Measurements from ENCODE around the gene INTS7. TPM values are rescaled to one million over a fixed set of nuclear protein-coding genes. Genes with fewer than 3 reads are reported as not detected.
"Not testable (repeated sequence)": the region's sequence is repeated elsewhere in the genome, so short reads cannot be mapped to it uniquely, and the experiment has no call there.

The INTS7 gene
- total RNA-seq, 1 experiment from 2014 or later = 15.3 TPM

DNA sequence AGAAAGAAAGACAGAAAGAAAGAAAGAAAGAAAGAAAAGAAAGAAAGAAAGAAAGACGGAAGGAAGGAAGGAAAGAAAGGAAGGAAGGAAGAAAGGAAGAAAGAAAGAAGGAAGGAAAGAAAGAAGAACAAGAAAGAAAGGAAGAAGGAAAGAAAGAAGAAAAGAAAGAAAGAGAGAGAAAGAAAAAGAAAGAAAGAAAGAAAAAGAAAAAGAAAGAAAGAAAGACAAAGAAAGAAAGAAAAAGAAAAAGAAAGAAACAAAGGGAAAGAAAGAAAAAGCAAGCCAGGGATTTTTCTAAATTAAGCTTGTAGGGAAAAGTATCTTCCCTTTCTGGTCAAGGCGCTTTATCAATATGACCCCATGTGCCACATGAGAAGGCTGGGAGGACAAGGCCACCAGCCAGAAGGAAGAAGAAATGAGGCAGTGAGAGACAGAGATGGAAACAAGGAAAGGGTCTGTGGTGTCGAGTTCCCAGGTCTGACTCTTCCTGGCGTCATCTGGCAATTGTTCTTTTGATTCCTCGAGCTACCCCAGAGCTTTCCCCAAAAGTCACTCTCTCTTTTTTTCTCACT is 116.4 kb downstream of the INTS7 start:
- in situ Hi-C loops (cut with HindIII; ENCODE audit: low sequenced_read_pairs) = no loop called here
- no peak for DNase-seq (ENCODE audit: low spot score)

DNA sequence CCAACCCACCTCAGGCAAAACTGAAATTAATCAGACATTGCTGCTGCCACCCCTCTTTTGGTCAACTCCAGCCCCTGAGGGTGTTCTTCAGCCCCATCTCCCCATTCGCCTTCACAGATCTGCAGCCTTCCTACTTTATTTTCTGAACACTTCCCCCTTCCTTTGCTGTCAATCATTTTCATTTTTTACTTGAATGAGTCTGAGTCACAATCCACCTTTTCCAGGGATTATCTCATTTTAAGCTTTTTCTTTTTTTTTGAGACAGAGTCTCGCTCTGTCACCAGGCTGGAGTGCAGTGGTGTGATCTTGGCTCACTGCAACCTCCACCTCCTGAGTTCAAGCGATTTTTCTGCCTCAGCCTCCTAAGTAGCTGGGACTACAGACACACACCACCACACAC is 118.9 kb downstream of the INTS7 start:
- in situ Hi-C loops (cut with HindIII; ENCODE audit: low sequenced_read_pairs); DNase-seq (ENCODE audit: low spot score): not testable (repeated sequence)

DNA sequence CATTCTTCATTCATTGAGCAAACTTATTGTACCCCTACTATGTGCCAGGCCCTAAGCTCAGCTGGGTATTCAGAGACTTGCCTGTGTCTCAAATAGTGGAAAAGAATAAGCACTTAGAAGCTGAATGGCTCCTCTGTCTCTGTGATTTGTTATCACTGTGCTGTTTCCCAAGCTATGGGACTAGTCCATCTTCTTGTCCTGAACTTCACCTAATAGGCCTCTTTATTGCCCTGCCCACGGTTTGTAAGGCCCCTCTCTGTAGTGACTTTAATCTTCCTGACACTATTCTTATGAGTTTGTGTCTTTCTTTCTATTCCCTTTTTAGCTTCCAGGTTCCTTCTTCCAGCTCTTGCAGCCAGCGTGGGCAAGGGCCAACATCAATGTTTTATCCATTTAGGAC is 119.4 kb downstream of the INTS7 start:
- no peak for DNase-seq (ENCODE audit: low spot score)

DNA sequence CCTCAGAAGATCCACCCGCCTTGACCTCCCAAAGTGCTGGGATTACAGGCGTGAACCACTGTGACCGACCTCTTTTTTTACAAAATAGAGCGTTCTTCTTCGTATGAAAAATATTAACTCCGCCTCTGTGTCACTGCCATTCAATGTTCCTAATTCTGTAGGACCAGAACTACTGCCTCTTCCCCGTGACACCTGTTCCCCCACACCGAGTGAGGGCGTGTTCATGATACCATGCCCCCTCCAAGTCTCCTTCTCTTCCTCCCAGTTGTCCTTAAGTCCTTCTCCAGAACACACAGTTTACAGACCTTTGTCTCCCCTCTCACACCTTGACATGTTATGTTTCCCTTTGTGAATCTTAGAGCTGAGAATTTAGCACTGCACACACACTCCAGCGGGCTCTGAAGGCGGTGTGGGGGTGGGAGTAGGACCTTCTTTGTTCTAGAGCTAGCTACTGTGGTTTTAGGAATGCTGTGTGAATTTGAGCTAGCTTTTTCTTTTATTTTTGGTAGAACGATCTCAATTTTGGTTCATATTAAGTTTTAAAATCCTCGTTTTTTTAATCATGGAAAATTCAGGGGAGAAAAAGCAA is 122.4 kb downstream of the INTS7 start:
- in situ Hi-C loops (cut with HindIII; ENCODE audit: low sequenced_read_pairs) = no loop called here
- no peak for DNase-seq (ENCODE audit: low spot score)

More for the DNA sequence above, 119.4 kb downstream of the INTS7 start:
- in situ Hi-C loops (cut with HindIII; ENCODE audit: low sequenced_read_pairs) = no loop called here

DNA sequence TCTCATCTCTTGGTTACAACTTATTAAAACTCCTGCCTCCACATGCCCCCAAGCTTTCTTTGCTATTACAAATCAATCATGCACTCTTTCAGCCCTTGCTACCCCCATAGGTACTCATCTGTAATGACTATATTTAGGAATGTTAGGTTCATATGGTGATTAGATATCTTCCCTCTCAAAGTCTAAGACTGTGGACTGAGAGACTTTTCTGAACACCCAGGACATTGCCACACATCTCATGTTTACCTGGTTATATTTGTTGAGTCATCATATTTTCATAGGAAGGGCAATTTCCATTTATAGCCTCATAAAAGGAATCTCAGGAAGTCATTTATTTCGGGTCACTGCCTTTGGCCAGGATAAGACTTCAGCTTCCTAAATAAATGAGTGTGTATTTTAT is 123.3 kb downstream of the INTS7 start:
- in situ Hi-C loops (cut with HindIII; ENCODE audit: low sequenced_read_pairs) = no loop called here
- no peak for DNase-seq (ENCODE audit: low spot score)

DNA sequence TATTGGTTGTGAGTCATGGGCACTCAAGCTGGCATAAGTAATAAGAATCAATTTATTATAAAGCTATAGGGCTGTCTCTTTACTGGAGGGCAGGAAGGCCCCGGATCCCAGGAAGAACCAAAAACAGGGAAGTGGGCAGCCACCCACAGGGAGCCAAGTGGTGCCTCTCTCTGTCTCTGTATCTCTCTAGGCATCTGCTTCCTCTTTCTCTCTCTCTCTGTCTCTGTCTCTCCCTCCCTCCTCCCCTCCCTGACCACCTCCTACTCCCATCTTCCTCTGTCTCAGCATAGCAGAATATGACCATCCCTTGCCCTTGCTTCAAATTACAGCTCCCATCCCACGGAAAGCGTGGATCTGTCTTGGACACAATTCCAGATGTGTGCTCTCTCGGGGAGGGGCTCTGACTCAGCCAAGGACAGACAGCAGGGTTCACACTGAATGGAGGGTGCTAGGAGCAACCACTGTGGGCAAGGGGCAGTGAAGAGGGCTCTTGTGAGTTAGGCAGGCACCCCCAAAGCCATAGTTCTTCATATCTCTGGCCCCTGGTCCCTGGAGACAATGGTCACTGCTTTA is 124.4 kb downstream of the INTS7 start:
- in situ Hi-C loops (cut with HindIII; ENCODE audit: low sequenced_read_pairs) = no loop called here
- DNase-seq (ENCODE audit: low spot score) = no peak

DNA sequence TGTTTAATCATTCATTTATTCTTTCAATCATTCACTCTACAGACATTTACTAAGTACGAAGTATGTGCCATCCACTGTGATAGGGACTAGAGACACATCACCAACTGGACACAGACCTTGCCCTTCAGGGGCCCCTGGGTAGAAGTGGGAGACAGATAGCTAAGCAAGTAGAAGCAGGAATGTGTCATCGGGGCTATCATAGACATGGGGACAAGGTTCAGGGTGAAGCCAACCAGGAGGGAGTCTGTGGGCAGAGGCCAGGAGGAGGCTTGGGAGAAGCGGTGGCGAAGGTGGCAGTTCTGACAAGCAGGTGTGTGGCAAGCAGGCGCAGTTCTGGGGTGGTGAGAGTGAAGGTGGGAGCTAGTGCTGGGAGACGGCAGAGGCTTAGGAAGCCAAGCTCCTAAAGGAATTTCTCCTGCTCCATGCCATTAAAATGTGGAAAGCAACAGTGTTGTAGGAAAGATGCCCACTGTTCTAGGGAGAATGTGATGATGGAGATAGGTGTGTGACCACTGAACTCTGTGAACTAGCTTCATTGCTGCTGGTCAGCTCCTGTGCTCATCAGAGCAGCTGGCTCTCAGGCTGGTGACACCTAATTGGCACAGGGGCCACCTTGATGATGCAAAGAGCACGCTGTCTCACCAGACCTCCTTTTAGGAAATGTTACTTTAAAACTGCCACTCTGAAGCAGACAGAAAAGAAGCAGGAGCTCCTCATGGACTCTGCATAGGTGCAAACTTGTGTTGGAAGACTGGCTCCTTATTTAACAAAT is 125.1 kb downstream of the INTS7 start:
- no peak for DNase-seq (ENCODE audit: low spot score)
- in situ Hi-C loops (cut with HindIII; ENCODE audit: low sequenced_read_pairs) = no loop called here

DNA sequence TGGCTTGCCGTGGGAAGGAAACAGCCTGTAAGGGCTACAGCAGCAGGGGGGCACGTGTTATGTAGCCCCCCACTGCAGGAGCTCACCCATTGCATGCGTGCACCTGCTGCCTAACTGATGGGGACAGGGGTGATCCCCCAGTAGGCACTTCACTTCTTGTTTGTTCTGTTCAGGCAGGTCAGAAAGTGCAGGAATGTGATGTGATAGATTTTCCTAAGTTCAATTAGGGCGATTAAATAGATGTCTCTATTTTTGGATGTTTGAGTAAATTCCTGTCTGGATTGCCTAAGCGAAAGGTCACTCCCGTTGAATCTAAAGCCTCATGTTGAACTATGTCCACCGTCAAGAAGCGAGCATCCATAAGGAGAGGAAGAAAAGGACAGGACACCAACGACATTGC is 126.0 kb downstream of the INTS7 start:
- in situ Hi-C loops (cut with HindIII; ENCODE audit: low sequenced_read_pairs) = no loop called here
- no peak for DNase-seq (ENCODE audit: low spot score)

DNA sequence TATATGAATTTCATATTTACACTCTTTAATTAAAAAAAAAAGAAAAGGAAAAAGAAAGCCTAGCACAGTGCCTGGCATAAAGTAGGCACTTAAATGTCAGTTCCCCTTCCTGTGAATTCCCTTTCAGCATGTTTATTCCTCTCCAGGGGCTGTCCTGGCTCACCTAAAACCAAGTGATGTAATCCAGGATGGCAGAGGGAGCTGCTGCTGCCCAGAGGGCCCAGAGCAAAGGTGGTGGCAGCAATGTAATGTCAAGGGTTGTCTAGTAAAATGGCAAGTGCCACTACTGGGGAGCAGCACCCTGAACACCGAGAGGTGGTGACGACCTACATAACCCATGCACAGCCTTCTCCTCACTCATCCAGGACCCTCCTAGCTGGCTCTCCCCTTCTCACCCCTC is 126.4 kb downstream of the INTS7 start:
- in situ Hi-C loops (cut with HindIII; ENCODE audit: low sequenced_read_pairs) = no loop called here
- DNase-seq (ENCODE audit: low spot score) = no peak

DNA sequence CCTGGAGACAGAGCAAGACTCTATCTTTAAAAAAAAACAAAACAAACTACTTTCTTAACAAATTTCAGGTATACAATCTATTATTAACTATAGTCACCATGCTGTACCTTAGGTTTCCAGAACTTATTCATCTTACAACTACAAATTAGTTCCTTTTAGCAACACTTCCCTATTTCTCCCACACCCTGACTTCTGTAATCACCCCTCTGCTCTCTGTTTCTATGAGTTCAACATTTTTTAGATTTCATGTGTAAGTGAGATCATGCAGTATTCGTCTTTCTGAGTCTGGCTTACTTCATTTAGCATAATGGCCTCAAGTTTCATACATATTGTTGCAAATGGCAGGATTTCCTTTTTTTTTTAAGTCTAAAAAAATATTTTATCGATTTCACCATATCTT is 126.9 kb downstream of the INTS7 start:
- in situ Hi-C loops (cut with HindIII; ENCODE audit: low sequenced_read_pairs) = no loop called here
- no peak for DNase-seq (ENCODE audit: low spot score)

DNA sequence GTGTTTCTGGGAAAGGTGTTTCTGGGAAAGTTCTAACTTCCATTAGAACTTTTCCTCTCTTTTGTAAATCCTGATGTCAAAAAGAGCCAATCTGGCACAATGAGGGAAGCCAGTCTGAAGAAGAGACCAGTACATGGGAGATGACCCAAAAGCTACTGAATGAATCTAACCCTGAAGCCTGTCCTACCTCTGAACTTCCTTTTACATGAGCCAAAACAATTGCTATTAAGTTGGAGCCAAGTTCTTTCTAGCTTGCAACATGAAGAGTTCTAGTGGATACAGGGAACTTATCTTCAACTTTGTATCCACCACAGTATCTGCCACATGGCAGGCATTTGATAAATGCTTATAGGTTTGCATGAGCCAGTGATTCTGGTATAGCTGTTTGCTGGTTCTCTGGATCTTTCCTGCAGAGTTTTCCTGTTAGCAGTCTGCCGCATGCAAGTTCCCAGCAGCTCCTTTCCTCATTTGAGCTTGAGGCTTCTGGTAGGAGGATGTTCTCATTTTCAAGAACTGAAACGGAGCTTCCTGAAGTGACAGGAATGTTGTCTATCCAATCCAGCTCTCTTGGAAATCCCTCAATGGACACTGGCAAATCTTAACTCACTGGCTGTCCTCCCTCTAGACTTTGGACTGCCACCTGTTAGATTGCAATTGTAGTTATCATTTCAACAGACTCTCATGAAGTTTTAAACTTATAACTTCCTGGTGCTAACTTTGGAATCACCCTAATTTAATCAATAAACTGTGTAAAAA is 131.7 kb downstream of the INTS7 start:
- in situ Hi-C loops (cut with HindIII; ENCODE audit: low sequenced_read_pairs) = no loop called here

DNA sequence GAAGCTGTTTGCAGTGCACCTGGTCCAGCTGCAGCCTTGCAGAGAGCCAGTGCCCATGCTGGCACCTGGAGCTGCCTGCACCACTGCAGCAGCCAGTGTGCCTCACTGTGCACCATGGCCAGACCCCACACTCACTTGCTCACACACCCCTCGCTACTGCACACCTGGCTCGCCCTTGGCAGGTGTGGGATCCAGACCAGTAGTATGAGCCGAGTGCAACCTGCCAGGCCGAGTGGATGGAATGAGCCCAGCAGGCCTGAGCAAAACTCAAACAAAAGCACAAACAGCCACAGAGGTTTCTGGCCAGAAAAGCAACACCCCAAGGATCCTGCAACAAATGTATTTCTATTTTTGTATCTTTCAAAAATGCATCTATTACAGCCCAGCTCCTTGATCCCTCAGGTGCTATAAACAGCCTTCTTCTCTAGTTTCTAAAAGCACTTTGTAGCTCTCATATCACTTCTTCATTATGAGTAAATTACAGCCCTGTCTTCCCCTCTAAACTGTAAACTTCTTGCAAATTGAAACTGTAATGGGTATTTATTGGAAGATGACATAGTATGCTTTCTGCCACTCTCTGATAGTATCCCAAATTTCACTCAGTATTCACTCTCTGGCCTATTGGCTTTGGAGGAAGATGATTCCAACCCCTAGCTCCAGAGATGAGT is 132.6 kb downstream of the INTS7 start:
- DNase-seq (ENCODE audit: low spot score) = no peak
- in situ Hi-C loops (cut with HindIII; ENCODE audit: low sequenced_read_pairs) = no loop called here

More for the DNA sequence above, 131.7 kb downstream of the INTS7 start:
- DNase-seq (ENCODE audit: low spot score) = no peak

DNA sequence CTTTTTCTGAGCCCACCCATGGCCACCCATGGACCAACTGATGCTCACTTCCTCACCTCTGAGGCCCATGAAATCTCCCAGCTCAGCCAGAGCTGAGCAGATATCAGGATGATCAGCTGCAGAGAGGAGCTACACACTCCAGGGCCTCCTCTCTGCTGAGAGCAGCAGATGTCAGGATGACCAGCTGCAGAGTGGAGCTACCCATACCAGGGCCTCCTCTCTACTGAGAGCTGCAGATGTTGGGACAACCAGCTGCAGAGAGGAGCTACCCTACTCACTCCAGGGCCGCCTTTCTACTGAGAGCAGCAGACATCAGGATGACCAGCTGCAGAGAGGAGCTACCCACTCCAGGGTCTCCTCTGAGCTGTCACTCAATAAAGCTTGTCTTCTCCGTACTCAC is 133.4 kb downstream of the INTS7 start:
- in situ Hi-C loops (cut with HindIII; ENCODE audit: low sequenced_read_pairs) = no loop called here
- DNase-seq (ENCODE audit: low spot score) = no peak

DNA sequence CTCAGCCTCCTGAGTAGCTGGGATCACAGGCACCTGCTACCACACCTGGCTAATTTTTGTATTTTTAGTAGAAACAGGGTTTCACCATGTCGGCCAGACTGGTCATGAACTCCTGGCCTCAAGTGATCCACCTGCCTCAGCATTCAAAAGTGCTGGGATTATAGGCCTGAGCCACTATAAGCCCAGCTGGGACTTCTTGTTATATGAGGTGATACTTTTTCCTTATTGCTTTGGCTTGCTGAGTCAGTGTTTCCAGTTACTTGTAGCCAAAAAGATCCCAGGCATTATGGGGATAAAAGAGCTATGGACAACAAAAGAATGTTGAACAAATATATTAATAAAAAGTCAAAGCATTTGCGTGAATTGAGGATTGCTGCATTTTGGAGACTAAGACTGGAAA is 134.9 kb downstream of the INTS7 start:
- no peak for DNase-seq (ENCODE audit: low spot score)
- in situ Hi-C loops (cut with HindIII; ENCODE audit: low sequenced_read_pairs) = no loop called here

DNA sequence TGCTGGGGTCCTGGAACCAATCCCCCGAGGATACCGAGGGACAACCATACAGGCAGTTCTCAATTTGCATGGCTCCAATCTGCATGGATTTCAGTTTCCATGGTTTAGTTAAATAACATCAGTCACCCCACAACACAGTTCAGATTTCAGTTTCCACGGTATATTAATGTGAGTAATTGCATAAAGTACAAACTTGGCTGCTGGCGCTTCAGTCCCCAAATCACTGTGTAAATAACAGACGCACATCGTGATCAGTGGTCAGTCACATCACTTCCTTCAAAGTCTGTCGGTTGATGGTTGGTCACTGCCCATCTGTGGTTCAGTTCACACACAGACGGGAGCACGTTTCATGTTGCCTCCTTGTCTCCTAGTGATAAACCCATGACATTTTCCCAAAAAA is 138.4 kb downstream of the INTS7 start:
- DNase-seq (ENCODE audit: low spot score) = no peak
- in situ Hi-C loops (cut with HindIII; ENCODE audit: low sequenced_read_pairs) = no loop called here

DNA sequence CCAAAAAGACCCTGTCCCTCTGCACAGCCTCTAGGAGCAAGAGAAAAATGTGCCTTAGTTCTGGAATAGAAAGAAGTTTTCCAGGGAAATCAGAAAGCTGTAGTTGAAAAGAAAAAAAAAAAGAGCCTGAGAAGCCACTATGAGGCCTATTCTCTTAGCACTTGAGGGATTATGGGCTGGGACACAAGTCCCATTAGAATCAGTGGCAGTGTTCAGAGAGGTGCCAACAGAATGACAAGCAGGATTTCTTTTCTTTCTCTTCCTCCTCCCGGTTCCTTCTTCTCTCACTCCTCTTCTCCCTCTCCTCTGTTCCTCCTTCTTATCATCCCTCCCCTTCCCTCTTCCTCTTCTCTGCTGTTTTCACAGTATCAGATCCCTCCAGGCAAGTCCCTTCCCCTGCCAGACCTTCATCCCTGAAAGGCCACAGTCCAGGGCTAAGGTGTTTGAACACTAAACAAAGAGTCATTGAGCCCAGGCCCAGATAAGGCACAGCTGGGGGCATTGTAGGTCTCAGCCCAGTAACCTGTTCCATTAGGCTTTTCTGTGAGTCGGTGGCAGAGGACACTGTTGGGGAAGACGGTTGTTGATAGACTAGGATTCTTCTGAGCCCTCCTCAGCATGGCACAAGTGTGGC is 140.1 kb downstream of the INTS7 start:
- in situ Hi-C loops (cut with HindIII; ENCODE audit: low sequenced_read_pairs) = no loop called here
- DNase-seq (ENCODE audit: low spot score) = no peak

DNA sequence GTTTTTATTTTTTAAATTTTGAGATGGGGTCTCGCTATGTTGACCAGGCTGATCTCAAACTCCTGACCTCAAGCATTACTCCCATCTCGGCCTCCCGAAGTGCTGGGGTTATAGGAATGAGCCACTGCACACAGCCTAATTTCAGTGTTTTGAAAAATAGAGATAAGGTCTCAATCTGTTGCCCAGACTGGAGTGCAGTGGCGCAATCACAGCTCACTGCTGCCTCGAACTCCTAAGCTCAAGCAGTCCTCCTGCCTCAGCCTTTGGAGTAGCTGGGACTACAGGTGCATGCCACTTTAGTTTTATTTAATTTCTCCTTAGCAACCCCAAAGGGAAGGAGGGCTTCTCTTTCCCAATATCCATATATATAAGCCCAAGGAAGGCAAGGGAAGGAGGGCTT is 141.0 kb downstream of the INTS7 start:
- in situ Hi-C loops (cut with HindIII; ENCODE audit: low sequenced_read_pairs) = no loop called here
- no peak for DNase-seq (ENCODE audit: low spot score)

DNA sequence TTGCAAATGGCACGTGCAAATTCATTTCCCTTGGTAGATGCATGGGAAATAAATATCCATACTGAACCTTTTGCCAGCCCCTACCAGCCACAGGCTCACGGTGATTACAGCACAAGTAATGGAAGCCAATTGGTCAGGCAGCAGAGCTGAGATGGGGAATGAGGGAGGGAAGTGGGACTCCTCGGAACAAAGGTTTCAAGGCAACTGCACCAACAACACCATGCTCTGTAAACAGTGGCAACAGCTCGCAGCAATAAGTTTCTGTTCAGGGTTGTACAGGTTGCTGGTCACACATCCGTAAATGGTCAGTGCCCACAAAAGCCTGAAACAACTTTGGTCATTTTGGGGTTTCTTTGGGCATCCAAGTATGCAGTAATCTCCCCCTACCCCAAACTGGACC is 142.1 kb downstream of the INTS7 start:
- DNase-seq (ENCODE audit: low spot score) = no peak
- in situ Hi-C loops (cut with HindIII; ENCODE audit: low sequenced_read_pairs) = no loop called here

DNA sequence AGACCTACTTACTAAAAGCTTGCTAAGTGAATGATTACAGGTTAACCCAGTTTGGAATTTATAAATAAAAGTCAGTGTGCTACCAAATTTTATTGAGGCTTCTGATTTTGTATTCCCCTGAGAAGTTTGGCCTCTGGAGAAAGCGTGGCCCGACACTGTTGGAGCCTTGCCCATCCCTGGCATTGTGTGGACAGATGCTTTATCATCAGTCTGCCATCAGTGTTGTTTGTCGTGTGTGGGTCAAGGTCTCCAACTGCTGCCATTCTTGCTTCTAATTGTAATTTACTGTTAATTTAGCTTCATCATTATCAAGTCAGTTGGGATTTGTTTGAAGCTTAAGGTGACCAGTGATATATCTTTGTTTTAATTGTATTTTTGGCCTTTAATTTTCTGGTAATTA is 142.8 kb downstream of the INTS7 start:
- no peak for DNase-seq (ENCODE audit: low spot score)
- in situ Hi-C loops (cut with HindIII; ENCODE audit: low sequenced_read_pairs) = no loop called here
